Measurements from ENCODE around the gene SPEN. TPM values are rescaled to one million over a fixed set of nuclear protein-coding genes. Genes with fewer than 3 reads are reported as not detected.

The SPEN gene
- total and polyA plus RNA-seq, 9 of the 15 experiments (the other 6 are each of a cell fraction or from before 2014, with no cell fraction given) = 5.7 to 87.5 (median 27.2) TPM

- TF ChIP-seq ATF2 (CRISPR knock-in tag; IDR thresholded peaks at IDR 0.05) = no peak
- no peak for TF ChIP-seq ZNF583 (CRISPR knock-in tag; IDR thresholded peaks at IDR 0.05)
- no peak for TF ChIP-seq SP1 (CRISPR knock-in tag; IDR thresholded peaks at IDR 0.05)
- no peak for TF ChIP-seq FOS (IDR thresholded peaks at IDR 0.05; ENCODE audit: extremely low read depth, insufficient read length)
- TF ChIP-seq ZNF347 (CRISPR knock-in tag; IDR thresholded peaks at IDR 0.05; ENCODE audit: low read depth) = 0 out of 2 replicates have a peak, but pooled peaks have one; percentile 64
- no peak for TF ChIP-seq NFE2L1 (tag; IDR thresholded peaks at IDR 0.05; ENCODE audit: borderline replicate concordance, low read depth)
- TF ChIP-seq ZNF277 (CRISPR knock-in tag; IDR thresholded peaks at IDR 0.05; ENCODE audit: borderline replicate concordance) = no peak
- no peak for TF ChIP-seq SIN3B (IDR thresholded peaks at IDR 0.05; ENCODE audit: low read depth)
- no peak for TF ChIP-seq MNT (conservative IDR thresholded peaks at IDR 0.05)
- TF ChIP-seq AFF1 (IDR thresholded peaks at IDR 0.05; ENCODE audit: low read depth in 1 of 2, partially characterized antibody in 2 of 2) = no peak
- no peak for TF ChIP-seq ZNF133 (CRISPR knock-in tag; IDR thresholded peaks at IDR 0.05)
- TF ChIP-seq XRCC5 (IDR thresholded peaks at IDR 0.05; ENCODE audit: low read depth, low read length) = no peak
- no peak for TF ChIP-seq HMGXB4 (CRISPR knock-in tag; IDR thresholded peaks at IDR 0.05)
- no peak for TF ChIP-seq BHLHE40 (IDR thresholded peaks at IDR 0.05; ENCODE audit: low read length)
- no peak; the same call in 1 of the 2 replicates for TF ChIP-seq POLR2H (tag; IDR thresholded peaks at IDR 0.05; ENCODE audit: low read depth)
- no peak for TF ChIP-seq ZBTB9 (CRISPR knock-in tag; IDR thresholded peaks at IDR 0.05)
Observed at GRCh38 chr1:15833842-15834405, 13.6 kb upstream of the SPEN start (continued).

All from K562 (cell line).